Mucosa of stomach (tissue), 1 donor: ENCODE data around the gene UTP4.

Source experiments
- H3K27me3 ChIP-seq: one replicate; pipeline ENCODE4 v1.7.0; 2013; ENCODE audit warnings: mild to moderate bottlenecking, low read length; ENCODE audit not compliant: control insufficient read depth, insufficient read depth
- H3K36me3 ChIP-seq: one replicate; pipeline ENCODE4 v1.7.0; 2013; ENCODE audit warnings: low read length; ENCODE audit not compliant: control insufficient read depth, insufficient read depth
- H3K4me1 ChIP-seq: one replicate; pipeline ENCODE4 v1.7.0; 2013; ENCODE audit warnings: mild to moderate bottlenecking, low read length; ENCODE audit not compliant: control insufficient read depth, insufficient read depth
- H3K4me3 ChIP-seq: one replicate; pipeline ENCODE4 v1.7.0; 2013; ENCODE audit warnings: low read length
- H3K9ac ChIP-seq: one replicate; pipeline ENCODE4 v1.7.0; 2013; ENCODE audit warnings: mild to moderate bottlenecking, low read length, moderate library complexity
- H3K9me3 ChIP-seq: one replicate; pipeline ENCODE4 v1.7.0; 2013; ENCODE audit warnings: mild to moderate bottlenecking, low read length, moderate library complexity; ENCODE audit not compliant: control insufficient read depth
- donor health status: Pancreatic carcinoma.

UTP4 gene

GRCh38 chr16:69169607-69170352 lies 37.3 kb downstream of the UTP4 start:
- no peak overlapping the region for H3K4me3 ChIP-seq
- H3K9me3 ChIP-seq, result no peaks in the 10 kb centered on the region
- no peaks in the 10 kb centered on the region for H3K27me3 ChIP-seq
- peaks cover 39% of the 10 kb centered on the region for H3K4me1 ChIP-seq
- no peak overlapping the region for H3K9ac ChIP-seq
- no peaks in the 10 kb centered on the region for H3K36me3 ChIP-seq

- Histone ChIP-seq H3K27me3 (no peaks in the 10 kb centered on the region), H3K9ac (peak overlapping the region; percentile 23), H3K4me1 (peaks cover 39% of the 10 kb centered on the region), H3K36me3 (no peaks in the 10 kb centered on the region), H3K4me3 (no peak overlapping the region), H3K9me3 (no peaks in the 10 kb centered on the region)
These were observed 39.1 kb downstream of the UTP4 start for GRCh38 chr16:69171325-69172084.

- Histone ChIP-seq H3K4me3 (no peak overlapping the region), H3K36me3 (no peaks in the 10 kb centered on the region), H3K9me3 (no peaks in the 10 kb centered on the region), H3K4me1 (peaks cover 33% of the 10 kb centered on the region), H3K27me3 (no peaks in the 10 kb centered on the region), H3K9ac (no peak overlapping the region)
These were observed 43.8 kb downstream of the UTP4 start for GRCh38 chr16:69176033-69176800.

- H3K36me3 ChIP-seq, result no peaks in the 10 kb centered on the region
- H3K4me1 ChIP-seq, result peaks cover 8% of the 10 kb centered on the region
- H3K9ac ChIP-seq, result no peak overlapping the region
- no peak overlapping the region for H3K4me3 ChIP-seq
- H3K27me3 ChIP-seq, result no peaks in the 10 kb centered on the region
- H3K9me3 ChIP-seq, result no peaks in the 10 kb centered on the region
These were observed 47.0 kb downstream of the UTP4 start for GRCh38 chr16:69179328-69180010.

GRCh38 chr16:69180011-69180338 lies 47.5 kb downstream of the UTP4 start:
- Histone ChIP-seq H3K27me3 (no peaks in the 10 kb centered on the region), H3K4me3 (no peak overlapping the region), H3K9ac (no peak overlapping the region), H3K4me1 (peaks cover 8% of the 10 kb centered on the region), H3K9me3 (no peaks in the 10 kb centered on the region), H3K36me3 (no peaks in the 10 kb centered on the region)

GRCh38 chr16:69182730-69183416 lies 50.4 kb downstream of the UTP4 start:
- Histone ChIP-seq H3K9ac (no peak overlapping the region), H3K4me3 (no peak overlapping the region), H3K36me3 (no peaks in the 10 kb centered on the region), H3K27me3 (no peaks in the 10 kb centered on the region), H3K9me3 (no peaks in the 10 kb centered on the region), H3K4me1 (peaks cover 8% of the 10 kb centered on the region)

GRCh38 chr16:69186642-69187445 lies 54.4 kb downstream of the UTP4 start, which contains the start of gene SNTB2:
TSS of gene SNTB2 (plus strand) at chr16:69187164. CDS start at chr16:69187167, 3 bp downstream.
- Histone ChIP-seq H3K27me3 (no peaks in the 10 kb centered on the region), H3K9ac (peak within 1 kb of the TSS; percentile 72), H3K4me1 (peaks cover 5% of the 10 kb centered on the region), H3K4me3 (peak within 1 kb of the TSS; percentile 48), H3K9me3 (no peaks in the 10 kb centered on the region), H3K36me3 (no peaks in the 10 kb centered on the region)

- H3K9me3 ChIP-seq, result no peaks in the 10 kb centered on the region
- no peaks in the 10 kb centered on the region for H3K27me3 ChIP-seq
- peak overlapping the region; percentile 42 for H3K4me3 ChIP-seq
- no peaks in the 10 kb centered on the region for H3K36me3 ChIP-seq
- H3K4me1 ChIP-seq, result peaks cover 5% of the 10 kb centered on the region
- peak overlapping the region; percentile 72 for H3K9ac ChIP-seq
These were observed 55.2 kb downstream of the UTP4 start for GRCh38 chr16:69187446-69188235.

- Histone ChIP-seq H3K27me3 (no peaks in the 10 kb centered on the region), H3K9ac (peak overlapping the region; percentile 72), H3K4me3 (peak overlapping the region; percentile 42), H3K4me1 (peaks cover 5% of the 10 kb centered on the region), H3K36me3 (no peaks in the 10 kb centered on the region), H3K9me3 (no peaks in the 10 kb centered on the region)
These were observed 55.7 kb downstream of the UTP4 start for GRCh38 chr16:69188236-69188549.

- Histone ChIP-seq H3K4me3 (no peak overlapping the region), H3K27me3 (no peaks in the 10 kb centered on the region), H3K9me3 (no peaks in the 10 kb centered on the region), H3K36me3 (no peaks in the 10 kb centered on the region), H3K4me1 (peaks cover 5% of the 10 kb centered on the region), H3K9ac (no peak overlapping the region)
These were observed 56.3 kb downstream of the UTP4 start for GRCh38 chr16:69188716-69189115.
